Hepatocyte (in vitro differentiated cells): ENCODE measurements around the gene PPP1R2B. TPM values are rescaled to one million over a fixed set of nuclear protein-coding genes. Genes with fewer than 3 reads are reported as not detected.

Experiments
- DNase-seq: peaks from one replicate; pipeline ENCODE4 v3.0.0-alpha.2; 2016; ENCODE audit warnings: low spot score
- H2AFZ ChIP-seq: fragments of 200-600 bp; sonication (generic); 2 replicates; pipeline ENCODE4 v1.6.0; 2016; ENCODE audit warnings: antibody characterized with exemption, mild to moderate bottlenecking
- H3K27ac ChIP-seq: fragments of 200-600 bp; sonication (generic); 2 replicates; pipeline ENCODE4 v1.5.1; 2016; ENCODE audit warnings: mild to moderate bottlenecking
- H3K27me3 ChIP-seq: fragments of 200-600 bp; sonication (generic); 2 replicates; pipeline ENCODE4 v1.6.1; 2016
- H3K36me3 ChIP-seq: fragments of 200-600 bp; sonication (generic); replicated peaks from 2 replicates; pipeline ENCODE4 v1.5.1; 2016; ENCODE audit warnings: low read depth; ENCODE audit not compliant: insufficient read depth
- H3K4me1 ChIP-seq: fragments of 200-600 bp; sonication (generic); 2 replicates; pipeline ENCODE4 v1.5.1; 2016; ENCODE audit warnings: mild to moderate bottlenecking, moderate library complexity; ENCODE audit not compliant: insufficient read depth
- H3K4me2 ChIP-seq: fragments of 200-600 bp; sonication (generic); 2 replicates; pipeline ENCODE4 v1.6.0; 2016
- H3K4me3 ChIP-seq: fragments of 200-600 bp; sonication (generic); 2 replicates; pipeline ENCODE4 v1.5.1; 2016; ENCODE audit warnings: mild to moderate bottlenecking
- H3K79me2 ChIP-seq: fragments of 200-600 bp; sonication (generic); 2 replicates; pipeline ENCODE4 v1.6.0; 2017; ENCODE audit warnings: mild to moderate bottlenecking
- H3K9me2 ChIP-seq: fragments of 200-600 bp; sonication (generic); replicated peaks from 2 replicates; pipeline ENCODE4 v1.6.0; 2017; ENCODE audit warnings: mild to moderate bottlenecking; ENCODE audit not compliant: insufficient read depth
- H3K9me3 ChIP-seq: fragments of 200-600 bp; sonication (generic); 2 replicates; pipeline ENCODE4 v1.5.1; 2016; ENCODE audit warnings: low read depth, mild to moderate bottlenecking
- H4K20me1 ChIP-seq: fragments of 200-600 bp; sonication (generic); 2 replicates; pipeline ENCODE4 v1.6.0; 2016; ENCODE audit warnings: mild to moderate bottlenecking; ENCODE audit not compliant: insufficient read depth, poor library complexity, severe bottlenecking
- CTCF ChIP-seq: fragments of 200-600 bp; sonication (generic); IDR thresholded peaks from 2 replicates; pipeline ENCODE4 v1.5.1; 2016; ENCODE audit warnings: antibody characterized with exemption, mild to moderate bottlenecking; ENCODE audit not compliant: poor library complexity
- EZH2 ChIP-seq: fragments of 200-600 bp; sonication (generic); IDR thresholded peaks from 2 replicates; pipeline ENCODE4 v1.6.1; 2016; ENCODE audit warnings: antibody characterized with exemption, mild to moderate bottlenecking, borderline replicate concordance
- EZH2phosphoT487 ChIP-seq: fragments of 200-600 bp; sonication (generic); IDR thresholded peaks from one replicate; pipeline ENCODE4 v1.6.1; 2018; ENCODE audit warnings: antibody characterized with exemption, mild to moderate bottlenecking, low read depth, moderate library complexity; ENCODE audit not compliant: unreplicated experiment, severe bottlenecking
- WGBS: methylation state at CpG from one replicate; pipeline ENCODE4 v1.1.6; 2016; ENCODE audit warnings: low lambda C conversion rate; ENCODE audit errors: missing lambda C conversion rate; 5-methylcytosine and 5-hydroxymethylcytosine counted together
- polyA plus RNA-seq: library from polyadenylated mRNA; unstranded; fragments of >200 nt; fragmentation: Nextera tagmentation; extraction: Ambion mirVana; gene quantifications from 2 replicates; pipeline ENCODE4 v1.2.1, GENCODE V29; 2016
- total RNA-seq: library from RNA; depleted of rRNA; stranded (reverse); fragments of >200 nt; gene quantifications from 2 replicates; pipeline ENCODE4 v1.2.3, GENCODE V29; 2014

PPP1R2B gene
- total and polyA plus RNA-seq, 2 experiments from 2014 or later = not detected

GRCh38 chr5:156819967-156820581 is 30.0 kb upstream of the PPP1R2B start:
- no peaks in the 10 kb centered on the region for H4K20me1 ChIP-seq
- no peak overlapping the region for H2AFZ ChIP-seq
- WGBS = 78% methylated on average over 7 of the region's 7 CpGs
- H3K27ac ChIP-seq = no peak overlapping the region
- no peak overlapping the region for H3K4me2 ChIP-seq
- H3K4me3 ChIP-seq = no peak overlapping the region
- no peaks in the 10 kb centered on the region for H3K9me2 ChIP-seq
- TF ChIP-seq EZH2phosphoT487 = no peak
- TF ChIP-seq EZH2 = no peak
- no peak for TF ChIP-seq CTCF
- no peaks in the 10 kb centered on the region for H3K4me1 ChIP-seq
- H3K27me3 ChIP-seq = no peaks in the 10 kb centered on the region
- no peak for DNase-seq
- no peaks in the 10 kb centered on the region for H3K36me3 ChIP-seq
- H3K79me2 ChIP-seq = no peaks in the 10 kb centered on the region
- no peaks in the 10 kb centered on the region for H3K9me3 ChIP-seq

GRCh38 chr5:156824241-156824640 is 25.9 kb upstream of the PPP1R2B start:
- Histone ChIP-seq H3K9me3 (no peaks in the 10 kb centered on the region), H3K79me2 (no peaks in the 10 kb centered on the region), H3K4me2 (no peak overlapping the region), H3K9me2 (no peaks in the 10 kb centered on the region), H3K4me3 (no peak overlapping the region), H3K27ac (no peak overlapping the region), H3K36me3 (no peaks in the 10 kb centered on the region), H3K4me1 (no peaks in the 10 kb centered on the region), H2AFZ (no peak overlapping the region), H3K27me3 (no peaks in the 10 kb centered on the region), H4K20me1 (no peaks in the 10 kb centered on the region)
- WGBS = 94% methylated on average over 4 of the region's 4 CpGs
- TF ChIP-seq EZH2 (no peak), CTCF (no peak), EZH2phosphoT487 (no peak)
- DNase-seq = no peak

GRCh38 chr5:156824800-156825199 is 25.3 kb upstream of the PPP1R2B start:
- peak; percentile 86 for TF ChIP-seq CTCF
- TF ChIP-seq EZH2 = no peak
- H3K27ac ChIP-seq = no peak overlapping the region
- no peaks in the 10 kb centered on the region for H3K79me2 ChIP-seq
- H3K4me3 ChIP-seq = no peak overlapping the region
- H3K9me3 ChIP-seq = no peaks in the 10 kb centered on the region
- peak; percentile 67 for DNase-seq
- H3K9me2 ChIP-seq = no peaks in the 10 kb centered on the region
- H4K20me1 ChIP-seq = no peaks in the 10 kb centered on the region
- 27% methylated on average over 2 of the region's 2 CpGs for WGBS
- H2AFZ ChIP-seq = no peak overlapping the region
- H3K36me3 ChIP-seq = no peaks in the 10 kb centered on the region
- no peaks in the 10 kb centered on the region for H3K4me1 ChIP-seq
- no peaks in the 10 kb centered on the region for H3K27me3 ChIP-seq
- H3K4me2 ChIP-seq = no peak overlapping the region

GRCh38 chr5:156825688-156826087 is 24.4 kb upstream of the PPP1R2B start:
- Histone ChIP-seq H2AFZ (no peak overlapping the region), H4K20me1 (no peaks in the 10 kb centered on the region), H3K9me3 (no peaks in the 10 kb centered on the region)

More at GRCh38 chr5:156825688-156826087, 24.4 kb upstream of the PPP1R2B start:
- DNase-seq = no peak
- H3K4me2 ChIP-seq = no peak overlapping the region
- H3K27me3 ChIP-seq = no peaks in the 10 kb centered on the region
- no peak for TF ChIP-seq CTCF
- no peak for TF ChIP-seq EZH2phosphoT487
- no peak for TF ChIP-seq EZH2
- WGBS = 81% methylated on average over 3 of the region's 3 CpGs
- H3K79me2 ChIP-seq = no peaks in the 10 kb centered on the region
- H3K27ac ChIP-seq = no peak overlapping the region
- no peak overlapping the region for H3K4me3 ChIP-seq
- no peaks in the 10 kb centered on the region for H3K4me1 ChIP-seq
- no peaks in the 10 kb centered on the region for H3K36me3 ChIP-seq
- no peaks in the 10 kb centered on the region for H3K9me2 ChIP-seq
